Left hindlimb (tissue), 1 donor: ENCODE measurements around the gene LRRTM4.

ENCODE experiments used
- DNase-seq: peaks from one replicate; pipeline ENCODE4 v3.0.0-alpha.2; 2018

LRRTM4 gene

DNA sequence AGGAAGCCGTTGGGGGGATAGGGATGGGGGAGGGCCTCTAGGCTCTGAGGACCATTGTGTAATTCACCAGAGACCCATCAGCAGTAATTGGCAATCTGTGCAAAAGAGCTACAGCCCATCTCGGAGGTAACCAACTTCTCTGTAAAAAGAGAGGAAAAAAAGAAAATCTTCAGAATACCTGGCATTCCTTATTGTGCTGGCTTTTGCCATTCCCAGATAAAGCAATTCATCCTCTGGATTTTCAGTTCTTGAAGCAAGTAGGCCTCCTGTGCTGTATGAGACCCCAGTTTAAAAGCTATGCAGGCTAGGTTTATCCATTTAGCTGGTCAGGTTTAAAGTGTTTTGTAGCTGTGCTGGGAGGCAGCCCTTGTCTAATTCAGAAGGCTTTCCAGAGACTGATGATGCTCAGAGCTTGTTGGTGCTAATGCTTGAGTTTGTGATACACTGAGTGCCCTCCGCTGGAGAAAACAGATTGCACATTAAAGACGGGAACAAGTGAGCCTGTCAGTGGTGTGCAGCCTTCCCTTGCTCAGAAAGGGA, at the start of gene LRRTM4:
LRRTM4 (minus strand) TSS at position 446 of the 540 bp plus-strand sequence.
- DNase-seq: no peak

- no peak for DNase-seq
These were observed 49.4 kb upstream of the LRRTM4 start for GRCh38 chr2:77571545-77571944.

GRCh38 chr2:77567723-77568122, 45.5 kb upstream of the LRRTM4 start:
- DNase-seq: no peak

DNA sequence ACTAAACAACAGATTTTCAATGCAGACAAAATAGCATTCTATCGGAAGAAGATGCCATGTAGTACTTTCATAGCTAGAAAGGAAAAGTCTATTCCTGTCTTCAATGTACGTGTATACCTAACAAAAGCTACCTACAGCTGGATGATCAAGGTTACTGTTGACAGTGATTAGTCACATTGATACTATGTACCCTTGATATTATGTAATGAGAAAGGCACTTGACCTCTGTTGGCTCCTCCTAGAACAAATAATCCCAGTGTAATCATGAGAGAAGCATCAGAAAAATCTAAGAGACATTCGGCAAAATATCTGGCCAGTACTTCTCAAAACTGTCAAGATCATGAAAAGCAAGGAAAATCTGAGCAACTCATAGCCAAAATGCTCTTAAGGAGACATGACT, 44.4 kb upstream of the LRRTM4 start:
- DNase-seq: no peak

DNA sequence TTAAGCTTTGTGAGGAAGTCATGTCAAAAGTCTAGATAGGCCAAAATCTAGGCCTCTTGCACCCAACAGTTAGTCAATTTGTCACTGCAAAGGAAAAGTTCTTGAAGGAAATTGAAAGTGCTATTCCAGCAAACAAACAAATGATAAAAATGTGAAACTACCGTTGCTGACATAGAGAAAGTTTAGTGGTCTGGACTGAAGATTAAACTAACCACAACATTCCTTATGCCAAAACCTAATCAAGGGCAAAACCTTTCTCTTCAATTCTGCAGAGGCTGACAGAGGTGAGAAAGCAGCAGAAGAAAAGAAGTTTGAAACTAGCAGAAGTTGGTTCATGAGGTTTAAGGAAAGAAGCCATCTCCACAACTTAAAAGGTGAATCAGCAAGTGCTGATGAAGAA, 44.0 kb upstream of the LRRTM4 start:
- no peak for DNase-seq

- no peak for DNase-seq
These were observed 30.8 kb upstream of the LRRTM4 start for GRCh38 chr2:77552956-77553355.

- DNase-seq: no peak
These were observed 15.9 kb upstream of the LRRTM4 start for GRCh38 chr2:77538031-77538430.

DNA sequence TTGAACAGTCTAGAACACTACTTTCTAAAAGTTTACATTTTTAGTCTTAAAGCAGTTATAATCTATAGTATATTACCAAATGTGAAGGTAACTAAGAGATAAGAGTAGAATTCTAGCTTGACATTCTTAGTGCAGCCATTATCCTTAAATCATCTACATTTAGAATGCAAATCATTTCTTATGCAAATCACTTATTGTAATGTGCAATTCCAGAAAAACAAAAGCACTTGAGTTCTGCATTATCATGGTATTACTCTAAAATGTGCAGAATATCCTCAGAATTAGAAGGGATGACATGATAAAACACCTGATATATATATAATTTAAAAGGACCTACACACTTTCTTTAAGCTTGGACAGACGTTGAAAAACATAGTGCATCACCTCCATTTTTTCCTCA, 712 bp upstream of the LRRTM4 start:
- no peak for DNase-seq

- no peak for DNase-seq
These were observed 656 bp downstream of the LRRTM4 start for GRCh38 chr2:77521548-77521891.

DNA sequence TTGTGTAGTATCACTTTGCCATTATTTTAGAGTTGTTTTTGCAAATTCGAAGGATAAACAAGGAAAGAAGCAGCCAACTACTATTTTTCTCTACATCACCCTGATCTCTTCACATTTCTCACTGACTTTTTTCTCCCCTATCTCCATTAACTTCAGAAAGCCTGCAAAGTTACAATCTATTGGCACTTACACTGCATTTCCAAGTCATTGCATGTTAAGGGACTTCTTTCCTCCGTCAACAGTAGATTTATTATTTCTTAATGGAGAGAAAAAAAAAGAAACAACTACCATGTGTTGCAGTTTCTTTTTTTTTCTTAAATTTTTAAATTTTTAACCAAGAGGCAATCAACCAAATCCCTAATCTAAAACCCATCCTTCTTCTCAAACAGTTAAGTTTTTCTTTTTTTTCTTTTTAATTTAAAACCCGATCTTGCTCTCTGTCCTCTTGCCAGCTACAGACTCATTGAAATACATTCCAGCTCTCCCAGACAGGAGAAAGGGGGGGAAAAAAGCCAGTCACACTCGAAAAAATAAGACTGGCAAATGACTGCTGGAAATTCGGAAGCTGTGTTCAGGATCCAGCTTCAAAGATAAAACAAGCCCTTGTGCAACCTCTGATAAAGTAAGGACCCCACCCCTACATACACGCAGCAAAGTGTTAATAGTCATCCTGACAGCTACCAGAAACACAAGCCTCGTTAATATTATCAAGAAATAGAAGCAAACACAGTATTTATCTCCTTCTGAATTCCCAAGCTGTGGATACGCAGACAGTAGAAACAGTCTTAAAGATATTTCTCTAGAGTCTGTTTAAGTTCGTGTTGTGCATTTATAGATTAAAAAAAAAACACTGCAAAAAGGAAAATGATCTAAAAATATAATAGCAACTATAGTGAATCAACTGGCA, 1.3 kb downstream of the LRRTM4 start:
- DNase-seq: no peak

DNA sequence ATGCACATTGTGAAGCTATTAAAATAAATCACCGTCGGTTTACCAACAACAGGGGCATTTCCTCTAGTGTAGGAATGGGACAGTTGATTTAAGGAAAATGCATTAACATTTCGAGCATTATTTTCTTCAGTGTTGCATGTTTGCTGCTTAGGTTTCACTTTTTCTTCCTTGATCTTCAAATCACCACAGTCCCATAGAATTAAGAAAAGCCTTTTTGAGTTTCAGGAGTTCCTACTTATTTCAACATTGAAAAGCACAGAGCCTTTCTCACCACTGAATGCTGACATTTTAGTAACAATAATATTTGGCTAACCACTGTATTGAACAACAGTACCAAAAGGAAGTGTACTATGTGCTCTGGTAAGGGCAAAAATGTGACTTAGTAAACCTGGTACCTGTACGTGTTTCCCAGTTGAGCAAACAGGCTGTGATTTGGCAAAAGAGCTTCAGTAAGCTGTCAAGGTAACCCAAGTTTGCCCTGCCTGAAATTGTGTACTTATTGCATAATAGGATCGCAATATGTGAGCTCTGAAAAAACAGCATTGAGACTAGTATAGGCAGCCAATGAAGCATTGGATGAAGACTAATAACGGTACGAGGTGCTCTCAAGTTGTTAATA, 2.2 kb downstream of the LRRTM4 start:
- DNase-seq: no peak

DNA sequence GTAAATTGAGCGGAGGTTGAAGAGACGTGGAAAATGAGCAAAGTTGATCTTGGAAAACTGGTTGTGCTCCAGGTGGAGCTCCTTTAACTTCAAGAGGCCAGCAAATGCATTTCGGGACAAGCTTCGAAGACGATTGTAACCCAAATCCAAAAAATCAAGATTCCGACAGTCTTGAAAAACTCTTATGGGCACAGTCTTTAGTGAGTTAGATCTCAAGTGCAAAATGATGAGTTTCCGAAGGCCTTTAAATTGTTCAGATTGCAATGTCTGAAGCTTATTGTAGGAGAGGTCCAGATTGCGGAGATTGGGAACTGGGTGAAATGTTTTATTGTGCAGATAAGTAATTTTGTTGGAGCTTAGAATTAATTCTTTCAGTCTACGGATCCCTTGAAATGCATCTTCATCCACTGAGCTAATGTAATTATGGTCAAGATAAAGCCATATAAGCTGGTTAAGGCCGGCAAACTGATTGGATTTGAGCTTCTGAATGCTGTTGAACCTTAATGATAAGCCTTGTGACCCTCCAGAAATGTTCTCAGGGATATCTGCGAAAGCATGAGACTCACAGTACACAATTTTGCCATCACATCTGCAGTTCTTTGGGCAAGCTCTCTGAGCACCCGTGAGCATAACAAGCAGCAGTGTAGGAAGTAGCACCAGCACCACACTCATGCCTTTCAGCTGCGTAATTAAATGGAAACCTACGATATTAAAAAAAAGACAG, 2.9 kb downstream of the LRRTM4 start:
- DNase-seq: no peak

- DNase-seq: no peak
These were observed 3.9 kb downstream of the LRRTM4 start for GRCh38 chr2:77518311-77518710.

DNA sequence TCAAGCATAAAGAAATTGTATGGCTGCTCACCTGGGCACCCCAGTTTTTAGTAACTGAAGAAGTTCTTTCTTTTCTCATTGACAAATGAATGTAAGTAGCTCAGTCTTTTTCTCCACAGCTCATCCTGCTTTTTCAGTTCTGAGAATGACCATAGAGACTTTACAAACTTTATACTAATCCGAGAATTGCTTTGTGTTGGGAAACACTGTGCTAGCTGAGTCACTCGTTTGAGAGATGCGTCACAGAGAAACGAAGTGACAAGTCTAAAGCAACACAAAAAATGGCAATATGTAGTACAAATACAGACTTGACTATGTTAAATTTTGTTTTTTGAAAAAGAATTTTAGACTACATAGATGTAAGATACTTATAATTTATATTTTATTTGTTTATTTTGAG, 9.0 kb downstream of the LRRTM4 start:
- DNase-seq: no peak

- no peak for DNase-seq
These were observed 9.7 kb downstream of the LRRTM4 start for GRCh38 chr2:77512507-77512906.

- no peak for DNase-seq
These were observed 13.7 kb downstream of the LRRTM4 start for GRCh38 chr2:77508511-77508910.

- no peak for DNase-seq
These were observed 14.5 kb downstream of the LRRTM4 start for GRCh38 chr2:77507657-77508056.

DNA sequence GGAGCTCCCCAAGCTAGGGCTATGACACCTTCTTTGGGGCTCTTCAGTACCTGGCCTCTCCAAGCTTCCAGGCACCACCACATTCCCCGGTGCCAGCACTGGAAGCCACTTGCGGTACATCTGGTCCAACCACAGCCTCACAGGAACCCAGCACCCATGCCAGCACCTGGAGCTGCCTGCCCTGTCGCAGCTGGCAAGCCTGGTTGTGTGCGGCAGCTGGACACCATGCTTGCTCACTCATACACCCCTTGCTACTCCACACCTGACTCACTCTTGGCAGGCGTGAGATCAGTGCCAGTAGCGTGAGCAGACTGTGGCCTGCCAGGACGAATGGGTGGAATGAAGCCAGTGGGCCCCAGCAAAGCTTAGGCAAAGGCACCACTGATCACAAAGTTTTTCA, 34.0 kb downstream of the LRRTM4 start:
- DNase-seq: no peak

- DNase-seq: no peak
These were observed 34.9 kb downstream of the LRRTM4 start for GRCh38 chr2:77487074-77487803.

- no peak for DNase-seq
These were observed 38.1 kb downstream of the LRRTM4 start for GRCh38 chr2:77484026-77484425.

DNA sequence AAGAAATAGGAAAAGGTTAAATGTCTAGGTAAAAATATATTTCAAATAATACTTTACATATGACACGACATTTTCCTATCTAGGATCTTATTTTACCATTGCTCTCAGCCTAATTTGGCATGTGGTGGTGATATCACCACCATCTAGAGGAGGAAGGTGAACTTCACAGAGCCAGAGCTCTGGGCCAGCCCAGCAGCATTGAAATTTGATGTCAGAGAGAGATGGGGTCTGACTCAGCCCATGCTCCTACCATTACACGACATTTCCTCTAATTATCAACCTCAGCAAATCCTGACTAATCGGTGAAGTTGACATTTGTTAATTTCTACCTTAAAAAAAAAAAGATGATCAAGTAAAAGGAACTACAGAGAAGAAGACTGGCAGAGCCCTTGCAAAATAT, 42.3 kb downstream of the LRRTM4 start:
- DNase-seq: no peak

DNA sequence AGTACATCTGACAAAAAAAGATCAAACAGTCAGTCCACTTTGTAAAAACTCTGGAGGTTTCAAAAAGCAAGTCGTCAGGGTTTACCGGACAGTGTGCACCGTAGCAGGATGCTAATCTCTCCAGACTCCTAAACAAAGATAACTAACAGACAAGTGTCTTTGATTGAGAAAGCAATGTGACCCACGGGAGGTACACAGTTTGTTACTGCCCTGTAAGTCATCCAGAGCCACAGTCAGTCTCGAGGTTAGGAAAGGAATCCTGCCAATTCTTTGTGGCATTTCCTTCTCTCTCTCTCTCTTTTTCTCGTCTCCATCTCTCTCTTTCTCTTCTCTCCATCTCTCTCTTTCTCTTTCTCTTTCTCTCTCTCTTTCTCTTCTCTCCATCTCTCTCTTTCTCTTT, 42.8 kb downstream of the LRRTM4 start:
- DNase-seq: no peak

DNA sequence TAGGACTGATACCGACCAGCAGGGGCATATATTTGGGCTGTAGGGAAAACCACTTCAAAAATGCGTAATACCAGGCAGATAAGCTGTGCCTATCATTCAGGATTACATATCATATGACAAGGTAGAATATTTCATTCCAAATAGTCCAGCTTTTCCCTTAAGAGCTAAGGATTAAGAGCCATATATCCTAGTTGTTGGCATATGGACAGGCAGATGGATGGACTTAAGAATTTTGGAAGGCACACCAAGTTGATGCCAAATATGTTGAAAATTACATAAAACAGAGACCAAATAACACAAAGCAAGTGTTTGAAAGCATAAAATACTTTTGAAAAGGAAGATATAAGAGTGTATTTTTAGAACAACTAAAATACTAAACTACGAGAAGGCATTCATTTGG, 52.1 kb downstream of the LRRTM4 start:
- DNase-seq: no peak
